ENCODE measurements around the gene PHKA1. TPM values are rescaled to one million over a fixed set of nuclear protein-coding genes. Genes with fewer than 3 reads are reported as not detected.

Gene PHKA1
- total and polyA plus RNA-seq, 2 experiments from 2014 or later = 2.6 to 6.8 TPM

DNA sequence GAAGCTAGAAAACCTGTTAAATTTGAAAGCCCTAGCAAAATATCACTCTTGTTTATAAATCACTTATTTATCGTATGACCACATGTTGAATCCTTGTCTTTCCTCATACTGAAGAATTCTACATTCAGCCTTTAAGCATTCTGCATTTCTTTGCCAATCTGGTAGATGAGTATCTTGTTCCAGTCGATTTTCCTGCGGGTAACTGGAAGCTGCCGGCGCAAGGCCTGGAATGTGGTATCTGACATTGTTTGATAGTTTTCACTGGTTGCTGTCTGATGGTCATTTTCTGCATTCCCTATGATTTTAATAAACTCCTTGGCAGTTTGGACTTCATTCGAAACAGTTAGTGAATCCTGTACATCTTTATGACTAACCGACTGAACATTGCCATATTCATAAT is 13.7 kb upstream of the PHKA1 start:
- Histone ChIP-seq H3K4me1 (ENCODE audit: insufficient read depth) (peaks cover under 1% of the 10 kb centered on the region; the same call in 1 of the 2 replicates), H3K9me2 (ENCODE audit: insufficient read depth) (no peaks in the 10 kb centered on the region), H3K36me3 (ENCODE audit: insufficient read depth) (no peaks in the 10 kb centered on the region), H3F3A (replicated peaks; ENCODE audit: low read depth) (no peaks in the 10 kb centered on the region), H4K20me1 (replicated peaks; ENCODE audit: insufficient read depth) (no peaks in the 10 kb centered on the region), H3K4me2 (no peak overlapping the region), H3K4me3 (no peak overlapping the region), H3K27ac (ENCODE audit: low read depth) (no peak overlapping the region), H3K27me3 (ENCODE audit: insufficient read depth) (no peaks in the 10 kb centered on the region), H3K79me2 (replicated peaks; ENCODE audit: insufficient read depth) (no peaks in the 10 kb centered on the region), H2AFZ (no peak overlapping the region)
- no peaks in the 10 kb centered on the region for H3K9me3 Mint-ChIP-seq
- ATAC-seq = no peak
- no peaks in the 10 kb centered on the region for H3K27me3 Mint-ChIP-seq (ENCODE audit: insufficient read depth, low read depth, poor library complexity)
- DNase-seq (ENCODE audit: low spot score) = no peak
- H3K27ac Mint-ChIP-seq = no peak overlapping the region
- H3K36me3 Mint-ChIP-seq (ENCODE audit: low read depth) = no peaks in the 10 kb centered on the region
- H3K4me1 Mint-ChIP-seq = peaks cover 4% of the 10 kb centered on the region
- TF ChIP-seq, protein P1, sequence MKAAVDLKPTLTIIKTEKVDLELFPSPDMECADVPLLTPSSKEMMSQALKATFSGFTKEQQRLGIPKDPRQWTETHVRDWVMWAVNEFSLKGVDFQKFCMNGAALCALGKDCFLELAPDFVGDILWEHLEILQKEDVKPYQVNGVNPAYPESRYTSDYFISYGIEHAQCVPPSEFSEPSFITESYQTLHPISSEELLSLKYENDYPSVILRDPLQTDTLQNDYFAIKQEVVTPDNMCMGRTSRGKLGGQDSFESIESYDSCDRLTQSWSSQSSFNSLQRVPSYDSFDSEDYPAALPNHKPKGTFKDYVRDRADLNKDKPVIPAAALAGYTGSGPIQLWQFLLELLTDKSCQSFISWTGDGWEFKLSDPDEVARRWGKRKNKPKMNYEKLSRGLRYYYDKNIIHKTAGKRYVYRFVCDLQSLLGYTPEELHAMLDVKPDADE (IDR thresholded peaks at IDR 0.05) = no peak
- no peak for TF ChIP-seq POLR2AphosphoS5 (IDR thresholded peaks at IDR 0.05; ENCODE audit: low read depth)
- TF ChIP-seq ZNF462 (CRISPR knock-in tag; IDR thresholded peaks at IDR 0.05) = no peak
- no peak for TF ChIP-seq CREB1 (CRISPR knock-in tag; IDR thresholded peaks at IDR 0.05; ENCODE audit: low read depth)
- TF ChIP-seq NANOG (IDR thresholded peaks at IDR 0.05; ENCODE audit: borderline replicate concordance) = no peak
- TF ChIP-seq CTCF (conservative IDR thresholded peaks at IDR 0.05; ENCODE audit: low read depth in 2 of 2) = no peak
- TF ChIP-seq STAT1 (IDR thresholded peaks at IDR 0.05; ENCODE audit: unreplicated experiment) = no peak
- no peak for TF ChIP-seq ZNF114 (CRISPR knock-in tag; IDR thresholded peaks at IDR 0.05)
- no peak for TF ChIP-seq JUNB (IDR thresholded peaks at IDR 0.05; ENCODE audit: unreplicated experiment)
- TF ChIP-seq ZNF331 (CRISPR knock-in tag; IDR thresholded peaks at IDR 0.05; ENCODE audit: low read depth) = no peak
- TF ChIP-seq, protein P2, sequence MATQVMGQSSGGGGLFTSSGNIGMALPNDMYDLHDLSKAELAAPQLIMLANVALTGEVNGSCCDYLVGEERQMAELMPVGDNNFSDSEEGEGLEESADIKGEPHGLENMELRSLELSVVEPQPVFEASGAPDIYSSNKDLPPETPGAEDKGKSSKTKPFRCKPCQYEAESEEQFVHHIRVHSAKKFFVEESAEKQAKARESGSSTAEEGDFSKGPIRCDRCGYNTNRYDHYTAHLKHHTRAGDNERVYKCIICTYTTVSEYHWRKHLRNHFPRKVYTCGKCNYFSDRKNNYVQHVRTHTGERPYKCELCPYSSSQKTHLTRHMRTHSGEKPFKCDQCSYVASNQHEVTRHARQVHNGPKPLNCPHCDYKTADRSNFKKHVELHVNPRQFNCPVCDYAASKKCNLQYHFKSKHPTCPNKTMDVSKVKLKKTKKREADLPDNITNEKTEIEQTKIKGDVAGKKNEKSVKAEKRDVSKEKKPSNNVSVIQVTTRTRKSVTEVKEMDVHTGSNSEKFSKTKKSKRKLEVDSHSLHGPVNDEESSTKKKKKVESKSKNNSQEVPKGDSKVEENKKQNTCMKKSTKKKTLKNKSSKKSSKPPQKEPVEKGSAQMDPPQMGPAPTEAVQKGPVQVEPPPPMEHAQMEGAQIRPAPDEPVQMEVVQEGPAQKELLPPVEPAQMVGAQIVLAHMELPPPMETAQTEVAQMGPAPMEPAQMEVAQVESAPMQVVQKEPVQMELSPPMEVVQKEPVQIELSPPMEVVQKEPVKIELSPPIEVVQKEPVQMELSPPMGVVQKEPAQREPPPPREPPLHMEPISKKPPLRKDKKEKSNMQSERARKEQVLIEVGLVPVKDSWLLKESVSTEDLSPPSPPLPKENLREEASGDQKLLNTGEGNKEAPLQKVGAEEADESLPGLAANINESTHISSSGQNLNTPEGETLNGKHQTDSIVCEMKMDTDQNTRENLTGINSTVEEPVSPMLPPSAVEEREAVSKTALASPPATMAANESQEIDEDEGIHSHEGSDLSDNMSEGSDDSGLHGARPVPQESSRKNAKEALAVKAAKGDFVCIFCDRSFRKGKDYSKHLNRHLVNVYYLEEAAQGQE (IDR thresholded peaks at IDR 0.05; ENCODE audit: unreplicated experiment) = no peak
- no peak for TF ChIP-seq EZH2phosphoT487 (IDR thresholded peaks at IDR 0.05; ENCODE audit: unreplicated experiment)
- TF ChIP-seq EZH2 (IDR thresholded peaks at IDR 0.05; ENCODE audit: low read depth, unreplicated experiment) = no peak
- H3K4me3 Mint-ChIP-seq = no peak overlapping the region

Data from GM23338 (cell line).